Activated T-helper 1 cell treated with anti-CD3 and anti-CD28 coated beads, Interleukin-12 subunit alpha, Interleukin-12 subunit beta, Interleukin-2, Interleukin-4 antibody, amounts not matched to agents 30 ng/mL and 10 ng/mL and 1 ng/mL, durations not matched to agents 14 hours and 24 hours and 36 hours (primary cell): ENCODE data around the gene PARN. TPM values are rescaled to one million over a fixed set of nuclear protein-coding genes. Genes with fewer than 3 reads are reported as not detected.
"Not testable (repeated sequence)": the region's sequence is repeated elsewhere in the genome, so short reads cannot be mapped to it uniquely, and the experiment has no call there.

Source experiments
- DNase-seq: peaks from one replicate; pipeline ENCODE4 v3.0.0; 2021; ENCODE audit warnings: low spot score
- H3K27ac Mint-ChIP-seq: one replicate; pipeline ENCODE4 v1.8.0; 2021; ENCODE audit warnings: mild to moderate bottlenecking, mixed read lengths
- H3K27me3 Mint-ChIP-seq: one replicate; pipeline ENCODE4 v1.8.0; 2022; ENCODE audit warnings: mild to moderate bottlenecking, moderate library complexity, mixed read lengths; ENCODE audit not compliant: insufficient read depth
- H3K36me3 Mint-ChIP-seq: one replicate; pipeline ENCODE4 v1.8.0; 2021; ENCODE audit warnings: low read depth, mixed read lengths
- H3K4me1 Mint-ChIP-seq: one replicate; pipeline ENCODE4 v1.8.0; 2021; ENCODE audit warnings: low read depth, mixed read lengths
- H3K4me3 Mint-ChIP-seq: one replicate; pipeline ENCODE4 v1.8.0; 2021; ENCODE audit warnings: mild to moderate bottlenecking, moderate library complexity, mixed read lengths
- H3K9me3 Mint-ChIP-seq: one replicate; pipeline ENCODE4 v1.8.0; 2021; ENCODE audit warnings: mixed read lengths
- intact Hi-C: fragments of 100-400 bp; cut with micrococcal nuclease; formaldehyde crosslinking; loops from one replicate; pipeline ENCODE4 v1.15.1; 2024
- total RNA-seq: library from RNA; stranded (reverse); gene quantifications from 2 replicates; pipeline ENCODE4 v1.2.3, GENCODE V29; 2022

PARN gene
- total RNA-seq, 1 donor from 2014 or later = 55.4 TPM

DNA sequence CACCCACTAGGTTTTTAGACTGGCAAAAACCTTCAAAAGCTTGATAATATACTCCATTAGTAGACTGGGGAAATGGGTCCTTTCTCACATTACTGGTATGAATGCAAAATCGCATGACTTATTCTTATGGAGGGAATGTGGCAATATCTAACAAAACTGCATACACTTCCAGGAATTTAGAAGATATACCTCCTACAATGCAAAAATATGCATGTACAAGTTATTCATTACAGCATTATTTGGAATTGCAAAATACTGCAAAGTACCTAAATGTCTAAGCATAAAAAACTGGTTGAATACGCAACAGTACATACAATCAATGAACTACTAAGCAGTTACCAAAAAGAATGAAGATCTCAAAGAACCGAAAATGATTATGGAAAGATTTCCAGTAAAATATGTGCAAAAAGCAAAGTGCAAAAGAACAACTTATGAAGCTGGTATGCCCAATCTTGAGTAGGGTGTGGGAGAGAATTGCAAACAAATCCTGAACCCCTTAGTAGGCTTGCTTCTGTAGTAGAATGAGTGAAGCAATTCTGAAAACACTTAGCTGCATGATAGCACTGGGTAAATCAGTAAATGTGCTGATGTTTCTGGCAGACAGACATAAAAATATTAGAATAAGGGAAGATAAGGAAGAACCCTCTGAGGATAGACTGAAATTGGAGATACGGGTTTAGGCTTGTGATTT lies 180.1 kb downstream of the PARN start:
- Mint-ChIP-seq H3K4me3 (no peak overlapping the region), H3K27ac (no peak overlapping the region)

DNA sequence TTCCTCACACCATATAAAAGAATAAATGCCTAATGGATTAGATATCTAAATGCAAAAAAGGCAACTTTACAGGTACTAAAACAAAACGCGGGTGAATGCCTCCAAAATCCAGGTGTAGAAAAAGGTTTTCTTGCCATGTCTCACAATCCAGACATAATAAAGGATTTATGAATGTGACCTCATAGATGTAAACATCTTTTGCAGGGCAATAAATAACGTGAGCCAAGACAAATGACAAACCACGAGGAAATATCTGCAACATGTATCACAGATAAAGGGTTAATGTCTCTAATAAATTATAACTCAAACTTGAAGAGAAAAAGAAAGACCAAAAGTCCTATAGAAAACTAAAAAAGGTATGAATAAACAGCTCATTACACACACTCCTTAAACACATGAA lies 180.7 kb downstream of the PARN start:
- DNase-seq = no peak
- intact Hi-C loops = no loop called here

More for the DNA sequence above, 180.1 kb downstream of the PARN start:
- H3K36me3 Mint-ChIP-seq = no peaks in the 10 kb centered on the region
- H3K27me3 Mint-ChIP-seq = no peaks in the 10 kb centered on the region
- DNase-seq = no peak
- no peaks in the 10 kb centered on the region for H3K9me3 Mint-ChIP-seq
- H3K4me1 Mint-ChIP-seq = no peaks in the 10 kb centered on the region
- intact Hi-C loops = no loop called here

DNA sequence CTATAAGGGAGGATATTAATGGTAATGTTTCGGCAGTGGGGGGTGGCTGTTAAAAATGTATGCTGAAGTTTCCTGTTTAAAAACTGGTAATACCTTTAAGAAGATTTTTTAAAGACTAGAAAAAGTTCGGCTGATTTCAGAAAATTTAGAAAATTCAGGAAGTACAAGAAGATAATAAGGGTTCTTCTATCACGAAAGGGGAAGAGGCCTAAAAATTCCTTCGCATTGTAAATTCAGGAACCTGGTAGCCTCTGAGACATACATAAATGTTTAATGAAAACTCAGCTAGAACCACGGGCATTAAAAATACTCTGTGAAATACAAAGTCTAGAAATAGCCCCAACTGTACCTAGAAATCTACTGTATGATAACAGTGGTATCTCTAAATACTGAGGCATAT lies 181.2 kb downstream of the PARN start:
- intact Hi-C loops = no loop called here
- Mint-ChIP-seq H3K9me3 (no peaks in the 10 kb centered on the region), H3K27me3 (no peaks in the 10 kb centered on the region), H3K4me3 (no peak overlapping the region), H3K4me1 (no peaks in the 10 kb centered on the region), H3K27ac (no peak overlapping the region), H3K36me3 (no peaks in the 10 kb centered on the region)
- no peak for DNase-seq

More for the DNA sequence above, 180.7 kb downstream of the PARN start:
- Mint-ChIP-seq H3K4me1 (no peaks in the 10 kb centered on the region), H3K36me3 (no peaks in the 10 kb centered on the region), H3K27me3 (no peaks in the 10 kb centered on the region), H3K9me3 (no peaks in the 10 kb centered on the region), H3K4me3 (no peak overlapping the region), H3K27ac (no peak overlapping the region)

DNA sequence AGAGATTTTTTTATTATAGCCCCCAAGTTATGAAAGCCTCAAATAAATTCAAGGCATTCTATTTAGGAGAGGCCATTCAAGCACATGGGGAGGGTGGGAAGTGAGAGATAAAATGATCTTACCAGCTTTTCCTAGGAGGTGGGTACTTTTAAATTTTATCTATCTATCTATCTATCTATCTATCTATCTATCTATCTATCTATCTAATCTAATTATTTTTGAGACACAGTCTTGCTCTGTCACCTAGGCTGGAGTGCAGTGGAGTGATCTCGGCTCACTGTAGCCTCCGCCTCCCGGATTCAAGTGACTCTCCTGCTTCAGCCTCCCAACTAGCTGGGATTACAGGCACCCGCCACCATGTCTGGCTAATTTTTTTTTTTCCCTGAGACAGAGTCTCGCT lies 182.3 kb downstream of the PARN start:
- Mint-ChIP-seq H3K27ac (no peak overlapping the region), H3K9me3 (no peaks in the 10 kb centered on the region)

DNA sequence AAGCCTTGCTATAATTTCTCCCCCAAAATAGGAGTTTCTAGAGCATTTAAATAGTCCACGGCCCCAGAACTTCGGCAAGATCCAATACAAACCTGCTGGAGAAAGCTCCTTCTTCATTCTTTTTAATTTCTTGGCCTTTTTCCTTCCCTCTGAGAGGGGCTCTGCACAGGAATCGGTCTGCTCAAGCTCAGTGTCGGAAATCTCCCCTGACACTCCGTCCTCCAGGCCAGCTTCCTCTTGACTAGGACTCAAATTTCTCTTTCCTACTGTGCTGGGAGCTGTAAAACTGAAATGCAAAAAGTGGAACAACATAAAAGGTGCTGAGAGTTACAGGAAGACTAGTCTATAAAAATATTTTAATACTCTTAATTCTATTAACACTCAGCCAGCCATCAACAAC lies 183.3 kb downstream of the PARN start:
- H3K36me3 Mint-ChIP-seq = no peaks in the 10 kb centered on the region
- no peak overlapping the region for H3K27ac Mint-ChIP-seq
- no peaks in the 10 kb centered on the region for H3K4me1 Mint-ChIP-seq
- DNase-seq = no peak
- no peaks in the 10 kb centered on the region for H3K27me3 Mint-ChIP-seq
- intact Hi-C loops = no loop called here
- H3K4me3 Mint-ChIP-seq = no peak overlapping the region
- no peaks in the 10 kb centered on the region for H3K9me3 Mint-ChIP-seq

More for the DNA sequence above, 182.3 kb downstream of the PARN start:
- intact Hi-C loops = no loop called here
- H3K36me3 Mint-ChIP-seq = no peaks in the 10 kb centered on the region
- no peaks in the 10 kb centered on the region for H3K27me3 Mint-ChIP-seq
- no peak overlapping the region for H3K4me3 Mint-ChIP-seq
- no peaks in the 10 kb centered on the region for H3K4me1 Mint-ChIP-seq
- DNase-seq = no peak

DNA sequence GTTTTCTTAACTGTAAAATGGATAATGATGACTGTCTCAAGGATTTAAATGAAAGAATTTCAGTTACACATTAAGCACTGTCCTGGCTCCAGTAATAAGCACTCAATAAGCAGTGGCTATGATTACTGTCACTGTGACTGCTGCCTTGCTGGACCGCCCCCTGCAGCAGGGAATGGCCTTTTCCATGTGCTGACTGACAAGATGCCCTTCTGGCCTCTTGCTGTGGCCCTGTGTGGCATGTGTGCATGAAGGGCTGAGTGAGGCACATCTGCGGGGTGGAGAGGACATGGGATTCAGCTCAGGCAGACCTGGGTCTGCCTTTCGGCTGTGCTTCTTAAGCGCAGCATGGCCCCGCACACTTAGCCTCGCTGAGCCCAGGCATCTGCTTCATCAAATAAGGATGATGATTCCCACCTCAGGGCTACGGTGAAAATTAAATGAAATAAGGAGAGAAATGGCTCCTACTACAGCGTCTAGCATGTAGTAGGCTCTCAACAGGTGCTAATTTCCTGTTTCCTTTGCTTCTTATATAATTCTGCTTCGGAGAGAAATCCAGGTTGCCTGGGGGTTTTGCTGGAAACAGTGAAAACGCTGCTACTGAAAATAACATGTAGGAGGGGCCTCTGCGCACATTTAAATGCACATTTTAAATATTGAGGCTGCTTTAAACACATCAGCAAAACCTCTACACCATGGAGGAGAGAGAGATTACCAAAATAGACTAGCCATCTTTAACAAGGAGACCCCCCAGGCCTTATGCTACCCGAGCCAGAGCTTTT lies 183.9 kb downstream of the PARN start:
- Mint-ChIP-seq H3K9me3 (no peaks in the 10 kb centered on the region), H3K4me1 (no peaks in the 10 kb centered on the region), H3K36me3 (no peaks in the 10 kb centered on the region), H3K4me3 (no peak overlapping the region), H3K27me3 (no peaks in the 10 kb centered on the region), H3K27ac (no peak overlapping the region)
- intact Hi-C loops = no loop called here
- no peak for DNase-seq

DNA sequence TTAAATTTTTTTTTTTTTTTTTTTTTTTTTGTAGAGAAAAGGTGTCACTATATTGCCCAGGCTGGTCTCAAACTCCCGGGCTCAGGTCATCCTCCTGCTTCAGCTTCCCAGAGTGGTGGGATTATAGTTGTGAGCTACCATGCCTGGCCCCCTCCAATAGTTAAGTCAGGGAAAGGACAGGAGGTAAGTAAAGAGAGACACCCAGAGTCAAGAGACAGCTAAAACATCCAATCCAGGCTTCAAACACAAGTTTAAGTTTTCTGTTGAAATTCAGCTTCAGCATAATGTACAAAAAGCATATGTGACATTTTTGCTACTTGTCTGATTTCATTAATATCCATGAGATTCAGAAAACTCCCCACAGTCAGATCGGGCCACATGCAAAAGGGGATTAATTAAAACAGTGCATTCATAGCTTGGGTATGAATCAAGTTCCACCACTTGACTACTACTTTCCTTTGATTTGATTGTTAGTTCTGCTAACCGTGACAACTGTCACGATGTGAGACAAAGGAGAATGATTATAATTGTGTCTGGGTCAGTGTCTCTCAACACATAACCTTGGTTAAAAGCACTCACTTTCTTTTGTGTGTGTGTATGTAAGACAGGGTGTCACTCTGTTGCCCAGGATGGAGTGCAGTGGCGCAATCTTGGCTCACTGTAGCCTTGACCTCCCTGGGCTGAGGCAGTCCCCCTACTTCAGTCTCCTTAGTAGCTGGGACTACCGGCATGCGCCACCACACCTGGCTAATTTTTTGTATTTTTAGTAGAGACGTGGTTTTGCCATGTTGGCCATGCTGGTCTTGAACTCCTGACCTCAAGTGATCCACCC lies 184.9 kb downstream of the PARN start:
- Mint-ChIP-seq H3K27ac (no peak overlapping the region), H3K4me3 (no peak overlapping the region), H3K4me1 (no peaks in the 10 kb centered on the region), H3K27me3 (no peaks in the 10 kb centered on the region), H3K9me3 (no peaks in the 10 kb centered on the region), H3K36me3 (no peaks in the 10 kb centered on the region)
- DNase-seq = no peak
- intact Hi-C loops = no loop called here

DNA sequence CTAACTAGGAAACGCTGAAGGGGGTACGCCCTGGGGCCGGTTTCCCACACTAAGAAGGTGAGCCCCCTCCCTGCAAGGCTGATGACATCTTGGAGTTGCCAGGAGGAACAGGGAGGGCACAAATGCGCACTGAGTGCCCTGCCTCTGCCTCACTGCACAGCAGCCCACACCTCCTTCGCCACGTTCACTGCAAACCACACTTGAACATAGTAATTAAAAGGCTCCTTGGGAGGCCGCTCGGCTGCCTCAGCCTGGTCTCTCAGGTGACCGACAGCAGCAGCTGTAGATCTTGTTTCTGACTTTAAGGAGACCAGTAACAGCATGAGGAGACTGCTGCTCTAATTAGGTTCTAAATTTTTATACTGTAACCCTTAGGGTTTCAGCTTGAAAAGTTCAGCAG lies 188.5 kb downstream of the PARN start:
- not testable (repeated sequence) for H3K27me3 Mint-ChIP-seq

DNA sequence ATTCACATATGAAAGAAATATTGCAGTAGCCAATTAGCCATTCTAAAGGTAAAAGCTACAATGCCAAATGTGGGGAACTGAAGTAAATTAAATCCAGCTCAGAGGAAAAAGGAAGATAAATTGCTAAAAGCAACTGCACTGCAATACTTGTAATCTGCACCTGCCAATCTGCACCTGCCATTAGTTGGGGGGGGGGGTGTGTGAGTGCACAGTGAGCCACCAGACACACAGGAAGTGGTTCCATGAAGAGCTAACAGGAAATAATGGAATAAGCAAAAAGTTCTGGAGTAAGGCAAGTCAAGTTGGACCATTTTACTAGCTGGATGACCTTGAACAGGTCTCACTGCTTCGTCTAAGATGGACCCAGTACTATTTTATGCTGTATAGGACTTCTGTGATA lies 191.8 kb downstream of the PARN start:
- no peak for DNase-seq
- Mint-ChIP-seq H3K27ac (no peak overlapping the region), H3K4me1 (peaks cover 27% of the 10 kb centered on the region), H3K9me3 (no peaks in the 10 kb centered on the region), H3K36me3 (peaks cover 3% of the 10 kb centered on the region), H3K27me3 (no peaks in the 10 kb centered on the region), H3K4me3 (no peak overlapping the region)
- intact Hi-C loops = no loop called here

More for the DNA sequence above, 188.5 kb downstream of the PARN start:
- intact Hi-C loops, H3K4me3 Mint-ChIP-seq, DNase-seq, H3K27ac Mint-ChIP-seq, H3K36me3 Mint-ChIP-seq, H3K9me3 Mint-ChIP-seq: not testable (repeated sequence)
- peaks cover 19% of the 10 kb centered on the region for H3K4me1 Mint-ChIP-seq

DNA sequence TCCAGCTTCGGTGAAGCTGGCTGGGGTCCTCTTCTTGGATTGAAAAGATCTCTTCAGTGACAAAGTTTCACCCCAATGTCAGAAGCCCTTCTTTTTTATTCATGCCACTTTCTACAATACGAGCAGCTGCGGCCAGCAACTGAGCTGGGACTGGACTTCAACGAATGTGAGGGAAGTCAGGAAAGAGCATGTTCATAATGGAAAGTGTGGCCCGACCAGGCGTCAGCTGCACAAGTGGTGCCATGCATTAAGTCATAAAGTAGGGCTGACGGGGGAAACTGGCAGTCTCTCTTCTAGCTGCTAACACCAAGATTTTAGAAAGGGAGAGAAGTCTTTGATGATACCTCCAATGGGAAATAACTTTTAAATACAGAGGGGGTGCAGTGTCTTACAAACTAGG lies 192.6 kb downstream of the PARN start:
- H3K4me3 Mint-ChIP-seq = no peak overlapping the region
- no peak for DNase-seq
- H3K4me1 Mint-ChIP-seq = peaks cover 27% of the 10 kb centered on the region
- H3K9me3 Mint-ChIP-seq = no peaks in the 10 kb centered on the region
- intact Hi-C loops = no loop called here
- H3K27me3 Mint-ChIP-seq = no peaks in the 10 kb centered on the region
- peaks cover 3% of the 10 kb centered on the region for H3K36me3 Mint-ChIP-seq
- H3K27ac Mint-ChIP-seq = no peak overlapping the region

DNA sequence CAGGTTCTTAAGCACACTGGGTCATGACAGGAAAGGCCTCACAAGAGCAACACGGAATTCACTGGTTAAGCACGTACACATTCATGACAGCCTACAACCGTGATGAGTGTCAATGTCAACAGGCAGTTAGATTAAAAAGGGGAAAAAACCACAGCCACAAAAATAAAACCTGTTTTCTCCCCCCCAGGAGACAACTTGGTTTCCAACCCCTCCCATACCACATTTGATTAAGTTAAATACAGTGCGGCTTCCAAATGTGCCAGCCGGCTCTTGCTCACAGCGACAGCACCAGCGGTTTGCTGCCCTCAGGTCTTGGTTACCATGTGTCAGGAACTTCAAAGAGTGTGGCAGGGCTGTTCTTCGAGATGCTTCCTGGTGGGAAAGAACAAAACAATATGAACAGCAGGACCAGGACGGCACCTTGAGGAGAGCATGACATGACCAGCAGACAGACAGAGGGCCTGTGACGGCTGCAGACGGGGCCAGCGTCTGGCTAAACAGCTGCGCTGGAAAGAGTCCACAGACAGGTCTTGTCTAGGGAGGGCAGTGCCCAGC lies 193.6 kb downstream of the PARN start:
- intact Hi-C loops = no loop called here
- Mint-ChIP-seq H3K36me3 (peaks cover 3% of the 10 kb centered on the region), H3K27me3 (no peaks in the 10 kb centered on the region), H3K9me3 (no peaks in the 10 kb centered on the region), H3K4me3 (no peak overlapping the region), H3K27ac (no peak overlapping the region), H3K4me1 (peaks cover 27% of the 10 kb centered on the region)
- DNase-seq = no peak

DNA sequence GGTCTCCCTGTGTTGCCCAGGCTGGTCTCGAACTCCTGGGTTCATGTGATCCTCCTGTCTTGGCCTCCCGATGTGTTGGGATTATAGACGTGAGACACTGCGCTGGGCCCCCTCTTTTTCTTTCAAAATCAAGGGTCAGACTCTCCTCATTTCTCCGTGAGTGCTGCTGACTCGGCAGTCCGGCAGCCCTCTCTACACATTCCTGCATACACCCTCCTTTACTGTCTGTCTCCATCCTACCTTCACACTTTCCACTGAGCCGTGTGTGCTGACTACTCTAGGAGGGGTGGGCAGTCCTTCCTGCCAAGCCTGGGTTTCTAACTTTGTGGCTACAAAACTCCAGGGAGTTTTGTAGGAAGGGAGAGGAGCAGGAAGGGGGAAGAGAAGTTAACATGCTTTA lies 195.2 kb downstream of the PARN start:
- Mint-ChIP-seq H3K36me3 (peaks cover 3% of the 10 kb centered on the region), H3K27me3 (no peaks in the 10 kb centered on the region), H3K27ac (no peak overlapping the region), H3K4me1 (peaks cover 27% of the 10 kb centered on the region), H3K4me3 (no peak overlapping the region), H3K9me3 (no peaks in the 10 kb centered on the region)
- intact Hi-C loops = no loop called here
- no peak for DNase-seq
